Measurements from ENCODE around the gene KATNAL2. TPM values are rescaled to one million over a fixed set of nuclear protein-coding genes. Genes with fewer than 3 reads are reported as not detected.

KATNAL2 gene
- polyA plus RNA-seq, 1 donor (not counting 4 experiments of a cell fraction or from before 2014, with no cell fraction given) = 1.1 TPM

DNA sequence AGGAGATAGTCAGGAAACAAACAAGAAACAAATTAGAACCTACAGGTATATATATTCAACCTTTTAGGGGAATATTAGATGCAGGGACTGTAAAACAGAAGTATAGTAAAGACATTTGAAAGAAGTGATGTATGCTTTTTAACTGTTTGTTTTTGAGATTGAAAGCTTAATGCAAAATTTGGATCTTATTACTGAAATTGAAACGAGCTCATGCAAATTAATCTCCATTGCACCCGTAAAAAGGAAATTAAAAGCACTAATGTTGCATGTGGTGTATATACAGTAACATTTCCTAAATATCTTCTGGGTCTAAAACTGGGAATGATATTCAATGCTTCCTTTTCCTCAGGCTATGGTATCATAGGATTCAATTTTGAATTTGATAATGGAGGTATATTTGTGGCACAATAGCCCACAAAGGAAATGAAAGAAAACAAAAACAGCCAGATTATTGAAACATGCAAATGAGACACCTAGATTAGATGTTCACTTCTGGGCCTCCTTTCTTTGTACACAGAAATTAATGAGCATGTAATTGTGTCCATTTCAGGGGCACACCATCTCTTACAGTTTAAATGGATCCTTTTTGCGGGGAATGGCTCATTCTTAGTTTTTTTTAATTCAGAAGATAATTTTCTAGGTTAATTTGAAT, 119.7 kb downstream of the KATNAL2 start:
- H4K20me1 ChIP-seq (ENCODE audit: control insufficient read depth, extremely low read depth, insufficient read depth, low read length) = no peaks in the 10 kb centered on the region
- no peaks in the 10 kb centered on the region for H3K79me2 ChIP-seq (ENCODE audit: control insufficient read depth, insufficient read depth, low read length)
- no peak for DNase-seq (ENCODE audit: low read depth, low spot score)
- H3K36me3 ChIP-seq (ENCODE audit: control insufficient read depth in 2 of 2, extremely low read depth in 1 of 2, insufficient read depth in 2 of 2, low read length in 2 of 2) = no peaks in the 10 kb centered on the region
- H3K9ac ChIP-seq (ENCODE audit: control insufficient read depth, extremely low read depth, insufficient read depth, low read length) = no peak overlapping the region
- H2AFZ ChIP-seq (ENCODE audit: control insufficient read depth, low read length) = no peak overlapping the region
- no peak overlapping the region for H3K27ac ChIP-seq (ENCODE audit: control insufficient read depth, insufficient read depth, low read length)
- TF ChIP-seq, protein P1, sequence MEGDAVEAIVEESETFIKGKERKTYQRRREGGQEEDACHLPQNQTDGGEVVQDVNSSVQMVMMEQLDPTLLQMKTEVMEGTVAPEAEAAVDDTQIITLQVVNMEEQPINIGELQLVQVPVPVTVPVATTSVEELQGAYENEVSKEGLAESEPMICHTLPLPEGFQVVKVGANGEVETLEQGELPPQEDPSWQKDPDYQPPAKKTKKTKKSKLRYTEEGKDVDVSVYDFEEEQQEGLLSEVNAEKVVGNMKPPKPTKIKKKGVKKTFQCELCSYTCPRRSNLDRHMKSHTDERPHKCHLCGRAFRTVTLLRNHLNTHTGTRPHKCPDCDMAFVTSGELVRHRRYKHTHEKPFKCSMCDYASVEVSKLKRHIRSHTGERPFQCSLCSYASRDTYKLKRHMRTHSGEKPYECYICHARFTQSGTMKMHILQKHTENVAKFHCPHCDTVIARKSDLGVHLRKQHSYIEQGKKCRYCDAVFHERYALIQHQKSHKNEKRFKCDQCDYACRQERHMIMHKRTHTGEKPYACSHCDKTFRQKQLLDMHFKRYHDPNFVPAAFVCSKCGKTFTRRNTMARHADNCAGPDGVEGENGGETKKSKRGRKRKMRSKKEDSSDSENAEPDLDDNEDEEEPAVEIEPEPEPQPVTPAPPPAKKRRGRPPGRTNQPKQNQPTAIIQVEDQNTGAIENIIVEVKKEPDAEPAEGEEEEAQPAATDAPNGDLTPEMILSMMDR (optimal IDR thresholded peaks at IDR 0.05 in 1 of 3, IDR thresholded peaks at IDR 0.05 in 1 of 3, conservative IDR thresholded peaks at IDR 0.05 in 1 of 3; ENCODE audit: extremely low read depth in 1 of 3, insufficient read depth in 2 of 3, low read length in 3 of 3) = no peak
- TF ChIP-seq EZH2 (IDR thresholded peaks at IDR 0.05; ENCODE audit: low read length) = no peak
- H3K4me2 ChIP-seq (ENCODE audit: control insufficient read depth, extremely low read depth, insufficient read depth, low read depth, low read length) = no peak overlapping the region
- no peaks in the 10 kb centered on the region for H3K9me1 ChIP-seq (ENCODE audit: control insufficient read depth, extremely low read depth, insufficient read depth, low read length)
- dilution Hi-C loops (cut with MboI; ENCODE audit: extremely low pct_ligation_motif_present, low sequenced_read_pairs) = no loop called here
- H3K4me1 ChIP-seq (ENCODE audit: control insufficient read depth, extremely low read depth, insufficient read depth, low read length) = no peaks in the 10 kb centered on the region
- FAIRE-seq = no peak
- H3K9me3 ChIP-seq (ENCODE audit: control insufficient read depth, low read depth, low read length) = no peaks in the 10 kb centered on the region
- no peak overlapping the region for H3K4me3 ChIP-seq (ENCODE audit: control insufficient read depth in 2 of 3, extremely low read depth in 1 of 3, insufficient read depth in 2 of 3, low read depth in 1 of 3, low read length in 3 of 3)
- no peaks in the 10 kb centered on the region for H3K27me3 ChIP-seq (ENCODE audit: control insufficient read depth, extremely low read depth, insufficient read depth, low read length)

DNA sequence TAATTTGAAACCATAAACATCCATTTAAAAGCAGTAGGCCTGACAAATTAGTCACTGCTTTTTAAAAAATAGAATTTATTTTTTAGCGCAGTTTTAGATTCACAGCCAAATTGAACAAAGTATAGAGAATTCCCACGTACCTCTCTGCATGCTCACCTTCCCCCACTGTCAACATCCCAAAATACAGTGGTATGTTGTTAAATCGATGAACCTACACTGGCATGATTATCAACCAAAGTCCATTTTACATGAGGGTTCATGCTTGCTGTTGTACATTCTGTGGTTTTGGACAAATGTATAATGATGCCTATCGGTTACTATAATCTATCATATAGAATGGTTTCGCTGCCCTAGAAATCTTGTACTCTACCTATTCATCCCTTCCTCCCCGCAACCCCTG, 123.6 kb downstream of the KATNAL2 start:
- no peaks in the 10 kb centered on the region for H4K20me1 ChIP-seq (ENCODE audit: control insufficient read depth, extremely low read depth, insufficient read depth, low read length)
- no peaks in the 10 kb centered on the region for H3K4me1 ChIP-seq (ENCODE audit: control insufficient read depth, extremely low read depth, insufficient read depth, low read length)
- H3K27me3 ChIP-seq (ENCODE audit: control insufficient read depth, extremely low read depth, insufficient read depth, low read length) = no peaks in the 10 kb centered on the region
- dilution Hi-C loops (cut with MboI; ENCODE audit: extremely low pct_ligation_motif_present, low sequenced_read_pairs) = no loop called here
- no peaks in the 10 kb centered on the region for H3K9me3 ChIP-seq (ENCODE audit: control insufficient read depth, low read depth, low read length)
- no peaks in the 10 kb centered on the region for H3K9me1 ChIP-seq (ENCODE audit: control insufficient read depth, extremely low read depth, insufficient read depth, low read length)
- no peak overlapping the region for H3K4me2 ChIP-seq (ENCODE audit: control insufficient read depth, extremely low read depth, insufficient read depth, low read depth, low read length)
- no peak overlapping the region for H2AFZ ChIP-seq (ENCODE audit: control insufficient read depth, low read length)
- TF ChIP-seq, protein P1 (optimal IDR thresholded peaks at IDR 0.05 in 1 of 3, IDR thresholded peaks at IDR 0.05 in 1 of 3, conservative IDR thresholded peaks at IDR 0.05 in 1 of 3; ENCODE audit: extremely low read depth in 1 of 3, insufficient read depth in 2 of 3, low read length in 3 of 3) = no peak
- TF ChIP-seq EZH2 (IDR thresholded peaks at IDR 0.05; ENCODE audit: low read length) = no peak
- H3K36me3 ChIP-seq (ENCODE audit: control insufficient read depth in 2 of 2, extremely low read depth in 1 of 2, insufficient read depth in 2 of 2, low read length in 2 of 2) = no peaks in the 10 kb centered on the region
- FAIRE-seq (no peak), DNase-seq (ENCODE audit: low read depth, low spot score) (no peak)
- H3K27ac ChIP-seq (ENCODE audit: control insufficient read depth, insufficient read depth, low read length) = no peak overlapping the region
- H3K79me2 ChIP-seq (ENCODE audit: control insufficient read depth, insufficient read depth, low read length) = no peaks in the 10 kb centered on the region
- H3K9ac ChIP-seq (ENCODE audit: control insufficient read depth, extremely low read depth, insufficient read depth, low read length) = no peak overlapping the region
- H3K4me3 ChIP-seq (ENCODE audit: control insufficient read depth in 2 of 3, extremely low read depth in 1 of 3, insufficient read depth in 2 of 3, low read depth in 1 of 3, low read length in 3 of 3) = no peak overlapping the region
